A673 (cell line): Measurements from ENCODE around the gene CATSPERD.

Experiments
- EZH2 ChIP-seq: fragments of 200-600 bp; sonication (generic); IDR thresholded peaks from 2 replicates; pipeline ENCODE4 v1.6.1; 2017; ENCODE audit warnings: borderline replicate concordance, low read depth, mild to moderate bottlenecking, mixed read lengths, antibody characterized with exemption, low read length; ENCODE audit not compliant: poor library complexity, severe bottlenecking
- TF ChIP-seq, protein P1 (sequence below): fragments of 300-800, 200-600 bp; sonication (generic); conservative IDR thresholded peaks from 2 replicates; pipeline ENCODE4 v1.5.1; 2017; ENCODE audit warnings: low read depth, mild to moderate bottlenecking, antibody characterized with exemption, low read length, moderate library complexity, mixed read lengths

DNA sequence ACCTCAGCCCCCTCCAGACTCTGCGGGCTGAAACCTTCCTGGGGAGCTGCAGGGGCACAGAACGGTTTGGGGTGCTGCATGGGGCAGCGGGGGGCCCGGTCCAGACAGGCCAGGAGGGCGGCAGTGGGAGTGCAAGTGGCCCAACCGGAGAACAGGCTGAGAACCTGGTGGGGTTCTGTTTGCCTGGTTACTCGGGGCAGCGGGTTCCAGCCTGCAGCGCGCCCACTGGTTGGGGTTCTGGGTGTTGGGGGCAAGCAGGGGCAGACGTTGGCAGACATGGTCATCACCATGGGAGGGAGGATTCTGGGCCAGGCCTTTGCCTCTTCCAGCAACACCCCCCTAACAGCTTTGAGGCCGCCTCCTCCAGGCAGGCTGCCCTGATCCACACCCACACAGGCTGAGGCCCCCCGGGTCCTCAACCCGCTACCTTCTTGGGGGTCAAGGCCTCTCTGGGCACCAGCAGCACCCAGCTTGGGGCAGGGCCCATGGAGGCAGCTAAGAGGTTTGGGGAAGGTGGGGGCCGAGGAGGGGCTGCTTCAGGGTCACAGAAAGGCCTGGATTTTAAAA lies 64.2 kb downstream of the CATSPERD start, which contains the start of gene PRR22:
- TF ChIP-seq, protein P1, sequence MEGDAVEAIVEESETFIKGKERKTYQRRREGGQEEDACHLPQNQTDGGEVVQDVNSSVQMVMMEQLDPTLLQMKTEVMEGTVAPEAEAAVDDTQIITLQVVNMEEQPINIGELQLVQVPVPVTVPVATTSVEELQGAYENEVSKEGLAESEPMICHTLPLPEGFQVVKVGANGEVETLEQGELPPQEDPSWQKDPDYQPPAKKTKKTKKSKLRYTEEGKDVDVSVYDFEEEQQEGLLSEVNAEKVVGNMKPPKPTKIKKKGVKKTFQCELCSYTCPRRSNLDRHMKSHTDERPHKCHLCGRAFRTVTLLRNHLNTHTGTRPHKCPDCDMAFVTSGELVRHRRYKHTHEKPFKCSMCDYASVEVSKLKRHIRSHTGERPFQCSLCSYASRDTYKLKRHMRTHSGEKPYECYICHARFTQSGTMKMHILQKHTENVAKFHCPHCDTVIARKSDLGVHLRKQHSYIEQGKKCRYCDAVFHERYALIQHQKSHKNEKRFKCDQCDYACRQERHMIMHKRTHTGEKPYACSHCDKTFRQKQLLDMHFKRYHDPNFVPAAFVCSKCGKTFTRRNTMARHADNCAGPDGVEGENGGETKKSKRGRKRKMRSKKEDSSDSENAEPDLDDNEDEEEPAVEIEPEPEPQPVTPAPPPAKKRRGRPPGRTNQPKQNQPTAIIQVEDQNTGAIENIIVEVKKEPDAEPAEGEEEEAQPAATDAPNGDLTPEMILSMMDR: no peak
- TF ChIP-seq EZH2: no peak
